GM18951 (cell line): ENCODE results near the gene OXSM.

Experiments used
- POLR2A ChIP-seq: IDR thresholded peaks from 4 replicates; pipeline ENCODE4 v1.6.1; 2011; ENCODE audit warnings: mild to moderate bottlenecking; ENCODE audit not compliant: insufficient read length, insufficient read depth; ENCODE audit errors: extremely low read depth
- in situ Hi-C: fragments of 300-500 bp; cut with MboI; formaldehyde crosslinking; loops from one replicate; pipeline ENCODE4 v1.12.0; 2022; ENCODE audit warnings: low sequenced_read_pairs, mixed read lengths, inconsistent platforms; ENCODE audit not compliant: unreplicated experiment

Gene OXSM

DNA sequence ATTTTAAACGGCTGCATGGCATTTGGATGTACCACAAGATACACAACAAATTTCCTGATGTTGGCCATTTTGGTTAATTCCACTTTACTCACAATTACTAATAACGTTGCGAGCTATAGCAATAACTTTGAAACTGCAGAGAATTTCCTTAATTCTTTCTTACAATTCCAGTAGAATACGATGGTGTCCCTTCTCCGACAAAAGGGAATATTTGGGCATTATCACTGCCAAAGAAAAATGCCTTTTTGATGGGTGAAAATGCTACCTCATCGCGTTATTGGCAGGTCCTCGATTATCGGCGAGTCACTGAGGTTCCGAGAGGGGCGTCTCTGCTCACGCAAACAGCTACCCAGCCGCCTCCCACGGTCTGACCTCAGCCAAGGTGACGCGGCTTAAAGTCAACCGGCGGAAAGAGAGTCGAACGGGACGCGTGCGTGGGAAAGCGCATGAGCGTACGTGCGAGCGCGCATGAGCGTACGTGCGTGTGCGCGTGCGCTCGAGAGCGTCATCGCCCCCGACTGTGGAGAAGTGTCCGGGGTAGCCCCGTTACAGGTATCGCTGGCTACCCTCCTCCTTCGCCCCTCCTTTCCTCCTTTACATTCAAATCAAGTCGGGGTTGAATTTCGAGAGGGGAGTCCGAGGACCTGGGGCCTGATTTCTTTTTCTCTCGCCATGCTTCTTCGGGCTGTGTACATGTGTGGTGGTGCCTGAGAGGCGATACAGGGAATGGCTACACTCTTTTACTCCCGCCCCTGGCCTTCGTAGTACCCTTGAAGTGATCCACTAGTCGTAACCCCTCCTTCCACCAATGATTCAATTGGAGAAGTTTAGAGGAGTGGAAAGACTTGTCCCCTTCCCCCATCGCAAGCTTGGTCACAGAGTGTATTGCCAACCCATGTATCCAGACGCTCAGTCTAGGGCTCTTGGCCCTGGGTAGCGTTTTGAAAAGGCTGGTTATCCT is at the start of gene OXSM:
TSS of gene OXSM (plus strand) at position 495 of the 961 bp plus-strand sequence. CDS start 931 bp downstream, outside the sequence.
- in situ Hi-C loops: no loop called here
- peak; percentile 95 for TF ChIP-seq POLR2A

DNA sequence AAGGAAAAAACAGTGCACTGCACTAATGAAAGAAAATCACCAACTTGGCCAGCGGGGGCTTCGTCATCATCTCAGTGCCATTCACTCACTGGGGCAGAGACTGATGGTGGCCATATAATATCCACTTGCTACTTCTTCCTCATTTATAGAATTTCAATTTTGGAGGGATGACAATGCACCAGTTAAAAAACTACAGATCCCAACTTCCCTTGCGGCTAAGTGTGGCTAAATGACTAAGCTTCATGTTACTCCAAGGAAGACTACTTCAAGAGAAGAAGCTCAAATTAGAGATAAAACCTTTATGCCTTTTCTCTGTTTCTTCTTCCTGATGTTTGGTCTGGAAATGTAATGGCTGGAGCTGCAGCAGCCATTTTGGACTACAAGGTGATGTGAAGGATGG is 45.4 kb upstream of the OXSM start:
- in situ Hi-C loops: no loop called here
- TF ChIP-seq POLR2A: no peak

DNA sequence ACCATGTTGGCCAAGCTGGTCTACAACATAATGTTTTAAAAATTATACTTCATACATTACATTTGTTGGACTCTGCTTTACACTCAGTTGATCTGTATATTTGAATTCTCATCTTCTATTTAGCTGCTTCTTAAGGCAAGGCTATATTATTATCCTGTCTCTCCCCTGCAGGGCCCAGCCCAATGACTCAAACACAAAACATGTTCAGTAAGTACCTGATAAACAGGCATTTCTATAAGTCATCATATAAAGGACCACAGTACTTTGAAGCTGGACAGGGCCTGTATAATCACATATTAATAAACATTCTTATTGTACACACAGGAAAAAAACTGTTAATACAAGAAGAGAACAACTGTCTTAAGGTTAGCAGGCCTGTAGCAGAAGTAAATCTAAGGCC is 42.9 kb upstream of the OXSM start:
- TF ChIP-seq POLR2A: no peak
- in situ Hi-C loops: no loop called here

DNA sequence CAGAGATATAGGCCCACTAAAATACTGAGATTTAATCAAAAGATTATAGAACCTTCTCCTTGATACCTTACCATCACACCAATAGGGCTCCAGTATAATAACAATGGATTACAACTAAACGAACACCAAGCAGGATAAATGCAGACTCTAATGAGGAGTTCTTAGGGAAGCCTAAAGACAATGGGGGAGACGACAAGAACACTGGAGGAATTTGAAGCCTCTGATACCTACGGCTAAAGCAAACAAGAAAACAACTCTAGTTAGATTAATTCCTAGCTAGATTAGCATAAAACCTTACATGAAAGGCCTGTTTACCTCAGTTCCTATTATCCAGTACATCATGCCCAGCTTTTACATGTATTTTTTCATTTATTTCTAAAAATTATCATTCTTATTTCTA is 41.7 kb upstream of the OXSM start:
- TF ChIP-seq POLR2A: no peak
- in situ Hi-C loops: no loop called here

DNA sequence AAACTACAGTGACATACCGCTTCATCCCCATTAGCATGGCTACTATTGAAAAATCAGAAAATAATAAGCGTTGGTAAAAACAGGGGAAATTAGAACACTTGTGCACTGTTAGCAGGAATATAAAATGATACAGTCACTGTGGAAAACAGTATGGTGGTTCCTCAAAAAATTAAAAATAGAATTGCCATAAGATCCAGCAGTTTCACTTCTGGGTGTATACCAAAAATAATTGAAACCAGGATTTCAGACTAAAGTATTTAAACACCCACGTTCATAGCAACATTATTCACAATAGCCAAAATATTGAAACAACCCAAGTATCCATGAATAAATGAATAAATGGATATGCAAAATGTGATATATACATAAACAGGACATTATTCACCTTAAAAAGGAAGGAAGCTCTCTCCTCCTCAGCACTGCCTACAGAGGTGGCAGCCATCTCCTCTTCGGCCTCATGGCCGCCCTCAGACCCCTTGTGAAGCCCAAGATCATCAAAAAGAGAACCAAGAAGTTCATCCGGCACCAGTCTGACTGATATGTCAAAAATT is 40.8 kb upstream of the OXSM start:
- in situ Hi-C loops: no loop called here
- TF ChIP-seq POLR2A: no peak

DNA sequence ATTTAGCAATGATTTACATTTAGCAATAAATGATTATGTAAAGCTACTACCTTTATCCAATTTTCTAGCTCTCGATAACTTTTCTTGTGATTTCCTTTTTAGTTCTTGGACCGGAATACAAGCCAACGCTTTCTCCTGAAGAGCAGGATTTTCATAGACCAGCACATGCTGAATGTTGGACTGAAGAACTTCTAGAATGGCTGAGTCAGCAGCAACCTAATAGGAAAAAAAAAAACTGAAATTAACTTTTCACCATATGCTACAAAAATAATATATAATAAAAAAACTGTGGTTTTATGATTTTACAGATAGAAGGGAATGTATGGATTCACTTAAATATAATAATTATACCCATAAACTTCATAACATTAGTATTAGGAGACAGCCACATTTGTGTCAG is 38.8 kb upstream of the OXSM start:
- TF ChIP-seq POLR2A: no peak
- in situ Hi-C loops: no loop called here

DNA sequence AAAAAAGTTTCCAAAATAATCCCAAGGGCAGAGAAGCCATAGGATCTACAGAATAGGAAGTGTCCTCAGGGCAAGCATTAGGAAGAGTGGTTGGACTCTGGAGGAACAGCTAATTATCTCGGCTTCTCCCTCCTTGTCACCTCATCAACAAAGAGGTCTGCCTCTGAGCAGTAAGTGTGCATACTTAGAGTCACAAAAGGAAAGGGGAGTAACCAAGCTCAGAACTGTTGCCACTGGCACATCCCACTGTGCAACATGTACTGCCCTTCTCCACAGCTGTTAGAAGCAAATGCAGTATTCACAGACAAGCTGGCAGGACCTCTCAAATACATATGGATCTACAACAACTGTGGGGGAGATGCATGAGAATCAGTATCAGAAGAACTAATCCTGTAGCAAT is 38.2 kb upstream of the OXSM start:
- no peak for TF ChIP-seq POLR2A
- in situ Hi-C loops: no loop called here

DNA sequence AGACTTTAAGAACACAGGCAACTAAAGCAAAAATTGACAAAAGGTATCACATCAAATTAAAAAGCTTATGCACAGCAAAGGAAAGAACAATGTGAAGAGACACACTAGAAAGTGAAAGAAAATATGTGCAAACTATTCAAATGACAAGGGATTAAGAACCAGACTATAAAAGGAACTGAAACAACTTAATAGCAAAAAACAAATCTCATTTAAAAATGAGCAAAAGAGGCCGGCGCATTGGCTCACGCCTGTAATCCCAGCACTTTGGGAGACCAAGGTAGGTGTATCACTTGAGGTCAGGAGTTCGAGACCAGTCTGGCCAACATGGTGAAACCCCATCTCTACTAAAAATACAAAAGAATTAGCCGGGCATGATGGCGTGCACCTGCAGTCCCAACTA is 21.0 kb upstream of the OXSM start:
- in situ Hi-C loops: no loop called here
- TF ChIP-seq POLR2A: no peak

DNA sequence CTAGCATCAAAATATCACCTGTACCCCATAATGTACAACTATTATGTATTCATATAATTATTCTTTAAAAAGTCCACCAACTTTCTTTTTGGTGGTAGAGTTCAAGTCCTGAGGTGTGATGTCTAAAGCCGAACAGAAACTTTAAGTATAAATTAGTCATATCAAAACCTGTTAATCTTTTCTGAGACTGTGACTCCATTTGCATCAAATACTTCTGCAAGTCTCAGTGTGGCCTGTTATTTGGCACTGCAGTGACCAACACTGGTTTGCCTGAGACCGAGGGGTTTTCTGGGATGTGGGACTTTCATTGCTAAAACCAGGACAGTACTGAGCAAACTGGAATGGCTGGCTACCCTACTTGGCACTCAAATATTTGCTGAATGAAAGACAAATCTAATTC is 14.0 kb upstream of the OXSM start:
- in situ Hi-C loops: no loop called here

DNA sequence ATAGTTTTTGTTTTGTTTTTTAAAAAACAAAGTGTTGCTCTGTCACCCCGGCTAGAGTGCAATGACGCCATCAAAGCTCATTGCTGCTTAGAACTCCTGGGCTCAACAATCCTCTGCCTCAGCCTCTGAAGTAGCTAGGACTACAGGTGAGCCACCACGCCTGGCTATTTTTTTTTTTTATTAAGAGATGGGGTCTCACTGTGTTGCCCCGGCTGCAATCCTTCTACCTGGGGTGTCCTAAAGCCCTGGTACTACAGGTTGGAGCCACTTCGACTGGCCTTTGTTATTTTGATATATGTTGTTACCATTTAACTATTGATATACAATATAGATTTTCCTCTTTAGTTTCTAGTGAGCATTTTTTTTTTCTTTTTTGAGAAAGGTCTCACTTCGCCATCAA is 9.3 kb upstream of the OXSM start:
- no peak for TF ChIP-seq POLR2A
- in situ Hi-C loops: no loop called here

More for the DNA sequence above, 14.0 kb upstream of the OXSM start:
- no peak for TF ChIP-seq POLR2A

DNA sequence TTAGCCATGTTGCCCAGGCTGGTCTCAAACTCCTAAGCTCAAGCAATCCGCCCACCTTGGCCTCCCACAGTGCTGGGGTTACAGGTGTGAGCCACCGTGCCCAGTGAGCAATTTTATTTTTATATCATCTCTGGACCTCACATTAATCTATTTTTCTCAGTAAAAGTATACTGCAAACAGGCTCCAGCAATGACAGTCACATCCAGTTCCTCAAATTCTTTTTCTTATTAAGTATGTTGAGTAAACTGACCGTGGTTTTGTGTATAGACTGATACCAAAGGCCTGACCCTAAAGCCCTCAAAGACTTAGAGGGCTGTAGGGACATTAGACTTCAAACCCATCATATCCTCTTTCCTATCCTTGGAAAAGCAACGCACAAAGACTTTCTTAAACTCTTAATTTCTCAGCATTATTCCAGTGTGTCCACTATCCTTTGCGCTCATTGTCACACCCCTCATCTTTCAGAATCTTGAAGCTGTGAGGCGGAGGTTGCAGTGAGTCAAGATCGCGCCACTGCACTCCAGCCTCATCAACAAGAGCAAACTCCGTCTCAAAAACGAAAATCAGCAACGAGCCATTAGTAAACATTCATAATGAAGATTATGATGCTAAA is 8.6 kb upstream of the OXSM start:
- TF ChIP-seq POLR2A: no peak
- in situ Hi-C loops: no loop called here

DNA sequence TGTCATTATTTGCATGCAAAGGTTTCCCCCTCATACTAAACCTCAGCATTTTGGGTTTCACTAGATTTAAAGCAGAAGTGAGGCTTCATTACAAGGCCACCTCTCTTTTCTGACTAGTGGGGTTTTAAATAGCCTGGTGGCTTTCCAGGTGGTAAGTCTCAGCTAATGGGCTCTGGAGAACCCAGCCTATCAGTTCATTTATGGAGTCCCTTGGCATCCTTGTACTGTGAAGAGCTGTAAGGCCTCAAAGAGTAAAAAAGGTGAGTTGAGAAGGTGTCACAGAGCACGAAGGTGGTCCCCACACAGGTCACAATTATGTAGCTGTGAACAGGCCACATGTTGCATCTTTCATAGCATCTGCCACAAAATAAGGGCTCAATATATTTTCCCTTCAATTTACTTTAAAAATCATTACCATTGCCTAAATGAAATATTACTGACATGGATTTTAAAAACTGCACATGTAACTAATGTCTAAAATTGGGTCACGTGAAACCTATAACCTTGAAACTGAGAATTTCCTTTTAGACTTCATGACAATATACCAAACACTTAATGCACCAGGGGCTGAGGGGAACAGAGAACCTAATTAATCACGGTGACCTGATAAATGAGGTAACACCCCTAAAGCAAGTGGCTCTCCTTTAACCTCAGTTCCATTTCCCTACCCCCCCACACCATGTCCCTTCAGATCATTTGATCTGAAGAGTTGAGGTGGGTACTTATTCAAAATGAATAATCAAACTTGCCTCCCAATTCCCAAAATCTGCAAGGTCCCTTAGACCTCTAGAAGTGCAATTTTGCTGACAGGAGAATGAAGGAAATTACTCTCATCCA is 7.9 kb upstream of the OXSM start:
- in situ Hi-C loops: no loop called here
- no peak for TF ChIP-seq POLR2A

DNA sequence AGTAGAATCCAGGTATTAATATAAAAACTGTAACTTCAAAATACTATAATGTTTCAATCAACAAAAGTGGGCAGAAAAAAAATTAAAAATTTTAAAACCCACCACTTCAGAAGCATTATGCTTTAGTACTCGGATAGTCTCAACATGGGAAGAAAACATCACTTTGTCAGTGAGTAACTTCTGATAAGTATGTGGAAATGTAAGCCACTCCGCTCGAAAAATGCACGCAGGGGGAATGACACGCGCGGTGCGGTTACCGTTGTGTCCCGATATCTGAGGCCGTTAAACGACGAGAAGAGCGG is 7.3 kb upstream of the OXSM start:
- no peak for TF ChIP-seq POLR2A
- in situ Hi-C loops: no loop called here
